Endometrial microvascular endothelial cells (primary cell): Measurements from ENCODE around the gene ZNF626. TPM values are rescaled to one million over a fixed set of nuclear protein-coding genes. Genes with fewer than 3 reads are reported as not detected.
"Not testable (repeated sequence)": the region's sequence is repeated elsewhere in the genome, so short reads cannot be mapped to it uniquely, and the experiment has no call there.

Source experiments
- in situ Hi-C: cut with HindIII; loops from 2 replicates; pipeline ENCODE4 v1.10.0; 2017; ENCODE audit warnings: low sequenced_read_pairs, low pct_unique_long_range_greater_than_20kb; ENCODE audit errors: inconsistent ontology term
- total RNA-seq: library from RNA; depleted of rRNA; stranded (reverse); fragments of >200 nt; gene quantifications from one replicate; pipeline ENCODE4 v1.2.3, GENCODE V29; 2015; ENCODE audit errors: inconsistent ontology term

ZNF626 gene
- total RNA-seq = 6.6 TPM

DNA sequence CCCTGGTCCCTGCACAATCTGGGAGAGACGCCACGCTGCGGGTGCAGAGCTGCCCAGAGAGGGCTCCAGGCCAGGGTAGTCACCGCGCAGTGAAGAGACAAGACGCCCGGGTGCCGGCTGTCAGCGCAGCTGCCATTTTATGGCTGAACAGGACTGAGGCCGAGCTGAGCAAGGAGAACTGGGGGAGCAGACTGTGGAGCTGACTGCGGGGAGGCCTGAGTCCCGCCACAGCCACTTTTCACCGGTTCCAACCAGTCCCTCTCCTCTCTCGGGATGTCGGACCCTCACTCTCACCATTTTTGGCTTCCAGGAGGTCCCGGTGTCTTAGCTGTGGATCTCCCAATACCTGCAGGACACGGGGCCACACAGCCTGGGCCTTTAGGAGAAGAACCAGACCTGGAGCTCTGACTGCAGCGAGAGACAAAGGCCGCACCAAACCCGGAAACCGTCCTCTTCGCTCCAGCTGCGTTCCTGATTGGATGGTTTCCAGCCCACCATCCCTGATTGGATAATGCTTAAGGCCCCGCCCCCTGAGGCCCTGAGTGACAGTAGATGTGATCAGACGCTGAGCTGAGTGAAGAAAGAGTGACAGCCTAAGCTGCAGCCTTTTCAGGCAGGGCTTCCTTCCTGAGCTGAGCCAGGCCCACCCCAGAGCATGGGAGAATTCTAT, at the start of gene ZNF626:
TSS of gene ZNF626 (minus strand) at position 422 of the 670 bp plus-strand sequence. CDS start at position 297, 125 bp downstream.
- in situ Hi-C loops = no loop called here

DNA sequence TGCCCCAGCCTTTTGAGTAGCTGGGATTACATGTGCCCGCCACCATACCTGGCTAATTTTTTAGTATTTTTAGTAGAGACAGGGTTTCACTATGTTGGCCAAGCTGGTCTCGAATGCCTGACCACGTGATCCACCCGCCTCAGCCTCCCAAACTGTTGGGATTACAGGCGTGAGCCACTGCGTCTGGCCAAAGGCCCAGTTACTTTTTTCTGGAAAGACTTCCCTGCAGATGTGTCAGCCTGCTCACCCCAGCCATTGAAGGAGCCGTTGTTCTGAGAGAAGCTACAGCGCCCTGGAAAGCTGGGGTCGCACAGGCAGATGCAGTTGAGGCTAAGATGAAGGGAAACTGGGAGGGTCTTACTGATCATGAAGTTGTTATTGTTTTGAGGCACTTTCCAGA, 7.9 kb upstream of the ZNF626 start:
- in situ Hi-C loops = no loop called here

- in situ Hi-C loops = no loop called here
These were observed 5.9 kb upstream of the ZNF626 start for GRCh38 chr19:20667281-20667680.

GRCh38 chr19:20664901-20665781, 3.8 kb upstream of the ZNF626 start:
- in situ Hi-C loops = no loop called here

GRCh38 chr19:20664475-20664874, 3.1 kb upstream of the ZNF626 start:
- in situ Hi-C loops = not testable (repeated sequence)

DNA sequence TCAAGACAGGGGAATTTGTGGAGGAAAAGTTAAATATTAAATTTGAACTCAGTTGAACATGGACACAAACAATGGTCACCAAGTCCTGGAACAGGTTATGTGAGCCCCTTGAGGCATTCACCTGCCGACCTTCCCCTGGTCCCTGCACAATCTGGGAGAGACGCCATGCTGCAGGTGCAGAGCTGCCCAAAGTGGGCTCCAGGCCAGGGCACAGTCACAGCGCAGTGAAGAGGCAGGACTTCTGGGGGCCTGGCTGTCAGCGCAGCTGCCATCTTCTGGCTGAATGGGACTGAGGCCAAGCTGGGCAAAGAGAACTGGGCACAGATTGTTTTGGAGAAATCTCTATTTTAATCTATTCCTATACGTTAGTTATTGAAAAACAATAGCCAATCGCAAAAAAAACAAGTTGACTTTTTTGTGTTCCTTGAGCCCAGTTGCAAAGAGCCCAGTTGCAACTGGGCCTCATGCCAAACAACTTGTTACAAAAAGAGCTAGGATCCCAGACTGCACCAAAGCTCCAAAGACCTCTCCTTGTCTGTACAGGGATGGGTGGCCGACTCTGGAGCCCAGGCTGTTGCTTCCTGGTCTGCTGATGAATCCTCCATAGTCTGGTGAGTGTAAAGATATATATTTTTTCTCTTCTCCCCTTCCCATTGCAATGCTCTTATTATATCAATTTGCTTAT, 1.2 kb upstream of the ZNF626 start:
- in situ Hi-C loops = no loop called here

DNA sequence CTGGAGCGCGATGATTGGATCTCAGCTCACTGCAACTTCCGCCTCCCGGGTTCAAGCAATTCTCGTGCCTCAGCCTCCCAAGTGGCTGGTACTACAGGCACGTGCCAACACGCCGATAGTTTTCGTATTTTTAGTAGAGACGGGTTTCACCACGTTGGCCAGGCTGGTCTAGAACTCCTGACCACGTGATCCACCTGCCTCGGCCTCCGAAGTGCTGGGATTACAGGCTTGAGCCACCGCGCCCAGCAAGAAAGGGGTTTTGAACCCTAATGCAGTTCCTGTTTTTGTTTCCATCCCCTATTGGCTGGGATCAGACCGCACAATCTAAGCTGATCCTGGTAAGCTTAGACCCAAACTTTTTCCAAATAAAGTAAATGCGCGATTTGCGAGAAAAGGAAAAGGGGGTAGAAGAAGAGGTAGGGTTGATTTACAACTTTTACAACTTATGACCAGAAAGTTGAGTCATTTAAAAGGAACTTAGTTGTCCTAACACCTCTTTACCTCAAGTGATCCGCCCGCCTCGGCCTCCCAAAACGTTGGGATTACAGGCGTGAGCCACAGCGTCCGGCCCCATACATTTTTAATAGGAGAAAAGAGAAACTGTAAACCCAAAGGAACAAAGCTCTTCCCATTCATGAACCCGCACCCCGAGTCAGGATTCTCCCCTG, 764 bp downstream of the ZNF626 start:
- in situ Hi-C loops = no loop called here

- in situ Hi-C loops = no loop called here
These were observed 20.8 kb downstream of the ZNF626 start for GRCh38 chr19:20640545-20640944.

DNA sequence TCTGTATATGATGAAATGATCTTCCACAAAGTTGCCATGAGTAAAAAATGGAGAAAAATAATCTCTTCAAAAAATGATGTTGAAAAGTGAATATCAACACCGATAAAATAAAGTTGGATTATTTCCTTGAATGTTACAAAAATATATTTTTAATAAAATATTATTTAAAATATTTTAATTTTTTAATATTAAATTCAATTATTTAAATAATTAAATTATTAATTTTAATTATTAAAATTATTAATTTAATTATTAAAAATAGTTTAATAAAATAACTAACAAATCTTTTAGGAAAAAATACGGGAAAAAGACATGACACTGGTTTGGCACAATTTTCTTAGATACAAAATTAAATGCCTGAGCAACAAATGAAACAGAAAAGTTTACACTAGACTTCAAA, 21.3 kb downstream of the ZNF626 start:
- in situ Hi-C loops = no loop called here

- in situ Hi-C loops = not testable (repeated sequence)
These were observed 36.8 kb downstream of the ZNF626 start for GRCh38 chr19:20624560-20624959.

- in situ Hi-C loops = no loop called here
These were observed 45.3 kb downstream of the ZNF626 start for GRCh38 chr19:20616071-20616470.

GRCh38 chr19:20614971-20615370, 46.4 kb downstream of the ZNF626 start:
- in situ Hi-C loops = not testable (repeated sequence)

DNA sequence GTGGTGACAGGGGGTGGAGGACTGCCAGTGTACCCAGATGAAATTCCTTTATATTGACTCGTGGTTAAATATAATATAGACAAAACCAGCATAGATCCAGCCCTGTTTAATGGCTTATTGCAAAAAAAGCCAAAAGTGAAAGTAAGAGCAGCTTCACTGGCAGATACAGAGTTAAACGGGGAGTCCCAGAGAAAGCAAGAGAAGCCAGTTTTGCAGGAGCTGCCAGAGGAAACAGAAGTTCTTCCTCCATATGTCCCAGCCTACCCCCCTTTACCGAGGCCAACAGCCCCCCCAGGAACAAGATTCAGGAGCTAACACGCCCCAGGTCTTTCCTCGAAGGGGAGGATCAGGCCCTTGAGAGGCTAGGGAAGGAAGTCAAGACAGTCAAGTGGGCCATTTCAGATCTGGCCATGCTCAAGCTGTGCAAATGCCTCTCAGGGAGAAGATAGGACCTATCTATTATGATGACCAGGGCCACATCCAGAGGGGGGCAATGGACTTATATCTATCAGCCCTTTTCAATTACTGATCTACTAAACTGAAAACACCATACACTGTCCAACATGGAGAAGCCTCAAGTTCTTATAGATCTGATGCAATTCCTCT, 48.6 kb downstream of the ZNF626 start:
- in situ Hi-C loops = no loop called here

GRCh38 chr19:20611866-20612265, 49.5 kb downstream of the ZNF626 start:
- in situ Hi-C loops = no loop called here

GRCh38 chr19:20607943-20608342, 53.4 kb downstream of the ZNF626 start:
- in situ Hi-C loops = no loop called here
